GM18498 (cell line): ENCODE results near the gene SLIRP.
"Not testable (repeated sequence)": the region's sequence is repeated elsewhere in the genome, so short reads cannot be mapped to it uniquely, and the experiment has no call there.

Experiments used
- ATAC-seq: cut with Tn5 transposase; IDR thresholded peaks from one replicate; pipeline ENCODE4 v1.9.1; 2021; ENCODE audit warnings: mild to moderate bottlenecking, moderate library complexity; ENCODE audit not compliant: unreplicated experiment

The SLIRP gene

DNA sequence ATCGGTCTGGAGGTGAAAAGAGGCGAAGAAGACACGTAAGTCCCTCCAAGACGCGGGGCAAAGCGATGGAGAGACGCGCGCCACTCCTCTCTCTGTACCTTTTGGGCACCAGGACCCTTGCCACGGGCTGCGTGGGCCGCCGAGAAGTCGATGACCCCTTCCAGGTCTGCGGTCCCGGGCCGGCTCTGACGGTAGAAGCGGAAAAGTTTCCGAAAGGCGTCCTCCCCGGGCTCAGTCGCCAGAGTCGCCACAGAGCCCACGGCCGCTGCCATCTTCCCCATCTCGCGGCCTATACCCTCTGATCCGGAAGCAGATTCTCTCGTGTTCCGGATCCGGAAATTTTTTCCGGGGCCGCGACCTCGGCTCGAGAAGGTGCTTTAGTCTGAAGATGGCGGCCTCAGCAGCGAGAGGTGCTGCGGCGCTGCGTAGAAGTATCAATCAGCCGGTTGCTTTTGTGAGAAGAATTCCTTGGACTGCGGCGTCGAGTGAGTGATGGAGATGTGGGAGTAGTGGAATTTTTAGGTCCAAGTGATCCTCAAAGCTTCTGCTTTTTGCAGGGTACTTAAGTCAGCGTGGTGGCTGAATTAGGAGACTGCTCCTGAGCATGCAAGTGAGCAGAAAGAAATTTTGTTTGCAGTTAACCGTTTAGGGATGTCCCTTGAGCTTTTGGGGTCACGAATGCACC lies at the start of gene SLIRP, which contains the start of gene ALKBH1:
SLIRP (plus strand) TSS at position 380 of the 685 bp plus-strand sequence; CDS start at position 389, 9 bp downstream.
ALKBH1 (minus strand) TSS at position 300 of the 685 bp plus-strand sequence; CDS start at position 281, 19 bp downstream.
- peak; percentile 95 for ATAC-seq

DNA sequence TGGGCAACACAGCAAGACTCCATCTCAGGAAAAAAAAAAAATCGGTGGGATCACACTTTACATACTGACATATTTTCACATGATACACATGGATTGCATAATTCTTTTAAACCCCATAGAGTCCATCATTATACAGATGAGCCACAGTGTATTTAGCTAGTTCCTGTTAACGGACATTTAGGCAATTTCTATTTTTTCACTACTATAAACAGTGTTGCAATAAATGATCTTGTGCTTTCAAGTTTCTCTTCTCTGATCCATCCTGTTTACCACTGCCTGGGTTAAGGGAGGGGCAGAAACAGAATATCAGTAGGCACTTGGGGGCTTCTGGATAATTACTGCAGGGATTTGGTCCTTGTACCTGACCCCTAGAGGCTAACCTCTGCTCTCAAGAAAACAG lies 48.1 kb upstream of the SLIRP start:
- ATAC-seq, result no peak

DNA sequence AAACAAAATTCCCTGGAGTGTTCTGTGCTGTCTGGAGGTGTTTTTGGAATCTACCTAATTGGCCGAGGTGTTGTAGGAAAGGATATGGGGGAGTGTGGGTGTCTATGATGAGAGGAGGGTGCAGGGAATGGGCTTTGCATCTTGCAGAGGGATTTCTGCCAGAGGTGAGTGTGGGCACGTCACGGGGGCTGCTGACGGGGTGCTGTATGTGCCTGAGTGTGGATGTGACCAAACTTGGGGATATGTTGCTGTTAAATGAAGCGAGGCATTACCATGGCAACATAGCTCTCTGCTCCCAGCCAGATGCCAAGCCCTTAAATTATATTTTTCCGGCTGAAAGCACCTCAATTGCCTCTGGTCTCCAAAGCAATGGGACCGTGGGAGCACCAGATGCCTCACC lies 47.1 kb upstream of the SLIRP start:
- ATAC-seq, result no peak

DNA sequence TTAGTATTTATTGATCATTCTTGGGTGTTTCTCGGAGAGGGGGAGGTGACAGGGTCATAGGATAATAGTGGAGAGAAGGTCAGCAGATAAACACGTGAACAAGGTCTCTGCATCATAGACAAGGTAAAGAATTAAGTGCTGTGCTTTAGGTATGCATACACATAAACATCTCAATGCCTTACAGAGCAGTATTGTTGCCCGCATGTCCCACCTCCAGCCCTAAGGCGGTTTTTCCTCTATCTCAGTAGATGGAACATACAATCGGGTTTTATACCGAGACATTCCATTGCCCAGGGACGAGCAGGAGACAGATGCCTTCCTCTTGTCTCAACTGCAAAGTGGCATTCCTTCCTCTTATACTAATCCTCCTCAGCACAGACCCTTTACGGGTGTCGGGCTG lies 46.3 kb upstream of the SLIRP start:
- not testable (repeated sequence) for ATAC-seq

DNA sequence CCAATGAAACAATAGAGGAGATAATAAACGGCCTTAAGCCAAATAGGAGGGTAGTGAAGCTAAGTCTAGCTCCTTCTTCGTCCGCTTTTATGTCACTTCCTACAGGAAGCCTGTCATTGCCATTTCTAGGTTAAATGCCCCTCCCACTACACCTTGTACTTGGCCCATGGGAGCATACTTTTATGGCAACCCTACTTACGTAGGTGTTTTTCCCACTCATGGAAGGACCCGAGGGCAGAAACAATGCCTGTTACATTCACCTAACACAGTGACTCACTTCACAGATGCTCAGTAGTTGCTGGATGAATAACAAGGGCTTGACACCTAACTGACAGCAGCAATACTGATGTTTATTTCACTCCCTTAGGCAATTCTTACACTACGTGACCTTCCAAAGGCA lies 44.6 kb upstream of the SLIRP start:
- no peak for ATAC-seq

DNA sequence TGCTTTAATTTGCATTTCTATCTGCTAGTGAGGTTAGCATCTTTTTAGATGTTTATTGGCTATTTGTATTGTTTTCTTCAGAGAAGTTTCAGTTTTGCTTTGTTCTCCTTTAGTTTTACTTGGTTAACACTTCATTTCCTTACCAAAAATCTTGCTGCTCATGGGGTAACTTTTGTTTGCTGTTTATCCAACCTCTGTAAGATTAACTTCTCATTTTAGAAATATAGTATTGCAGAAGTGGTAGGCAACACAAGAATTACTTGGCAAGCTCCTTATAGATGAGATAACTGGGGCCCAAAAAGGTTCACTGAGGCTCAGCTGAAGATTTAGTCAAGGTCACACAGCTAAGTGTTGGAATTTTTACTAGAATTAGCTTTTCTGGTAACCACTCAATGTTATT lies 40.6 kb upstream of the SLIRP start:
- no peak for ATAC-seq

GRCh38 chr14:77673193-77673592 lies 34.7 kb upstream of the SLIRP start:
- no peak for ATAC-seq

- no peak for ATAC-seq
Measured at GRCh38 chr14:77674931-77675330, 33.0 kb upstream of the SLIRP start.

DNA sequence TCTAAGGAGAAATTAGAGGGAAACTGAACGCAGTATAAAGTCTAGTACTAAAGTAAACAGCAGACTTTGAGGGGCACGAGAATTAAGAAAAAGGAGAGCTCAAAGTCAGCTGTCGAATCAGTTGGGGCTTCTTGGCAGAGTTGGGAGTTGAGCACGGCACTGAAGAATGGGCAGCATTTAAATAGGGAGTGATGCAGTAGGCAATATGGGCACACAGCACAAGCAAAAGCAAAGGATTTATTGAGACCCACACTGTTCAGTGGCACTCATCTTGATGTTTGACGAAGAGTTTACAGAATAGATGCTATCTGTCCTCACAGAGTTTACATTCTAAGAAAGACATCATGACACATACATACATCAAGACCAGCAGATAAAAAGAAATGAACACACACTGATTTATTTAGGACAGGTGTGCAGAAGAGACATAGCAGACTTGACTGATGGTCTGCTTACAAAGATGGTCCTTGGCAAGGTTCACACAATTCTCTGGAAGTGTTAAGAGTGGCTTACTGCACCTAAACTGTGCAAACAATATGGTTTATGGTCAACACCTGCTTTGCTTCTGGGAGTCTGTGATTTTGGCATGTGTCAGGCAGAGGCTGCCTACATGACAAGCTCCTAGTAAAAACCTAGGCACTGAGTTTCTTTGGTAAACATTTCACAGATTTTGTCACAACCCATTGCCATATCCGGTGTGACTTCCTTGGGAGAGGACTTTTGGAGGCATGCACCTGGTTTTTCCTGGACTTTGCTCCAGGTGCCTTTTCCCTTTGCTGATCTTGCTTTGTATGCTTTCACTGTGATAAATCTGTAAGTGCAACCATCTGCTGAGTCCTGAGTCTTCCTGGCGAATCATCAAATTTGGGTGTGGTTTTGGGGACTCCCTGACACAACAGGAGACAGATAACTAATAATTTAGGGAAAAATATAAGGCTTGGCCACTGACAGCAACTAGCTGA lies 26.4 kb upstream of the SLIRP start:
- no peak for ATAC-seq

DNA sequence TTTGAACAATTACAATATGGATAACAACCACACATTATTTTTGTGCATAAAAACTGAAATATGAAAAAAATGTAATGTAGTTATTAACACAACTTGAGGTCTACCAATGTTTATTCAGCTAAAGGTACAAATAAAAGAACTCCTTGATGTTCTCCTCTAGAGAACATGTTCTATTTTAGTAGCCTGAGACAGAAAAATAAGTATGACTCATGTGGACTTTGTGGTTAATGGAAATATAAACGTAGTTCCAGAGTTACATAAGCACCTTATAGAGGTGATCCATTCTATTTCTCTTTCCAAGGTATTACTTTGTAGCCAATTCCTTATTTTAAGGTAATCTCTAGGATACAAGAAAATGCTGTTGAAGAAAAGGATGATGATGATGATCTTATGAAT lies 25.7 kb upstream of the SLIRP start:
- ATAC-seq, result no peak

DNA sequence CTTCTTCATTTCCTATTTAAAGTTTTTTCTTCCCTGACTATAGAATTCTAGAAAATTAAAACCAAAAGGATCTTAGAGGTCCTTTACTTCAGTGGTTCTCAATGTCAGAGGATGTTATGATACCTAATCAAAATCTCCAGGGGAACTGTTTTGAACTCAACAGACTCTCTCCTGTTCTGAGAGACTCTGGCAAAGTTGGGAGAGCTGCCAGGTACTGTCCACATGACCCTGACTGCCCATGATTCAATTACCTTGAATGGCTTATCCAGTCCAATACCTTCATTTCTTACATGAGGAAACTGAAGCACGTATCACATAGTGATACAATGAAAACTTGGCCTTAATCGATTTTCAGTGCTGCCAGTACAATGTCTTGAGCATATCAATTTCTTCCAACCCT lies 16.6 kb upstream of the SLIRP start:
- ATAC-seq, result no peak

- peak; percentile 35 for ATAC-seq
Measured at GRCh38 chr14:77707355-77707723, 564 bp upstream of the SLIRP start.

DNA sequence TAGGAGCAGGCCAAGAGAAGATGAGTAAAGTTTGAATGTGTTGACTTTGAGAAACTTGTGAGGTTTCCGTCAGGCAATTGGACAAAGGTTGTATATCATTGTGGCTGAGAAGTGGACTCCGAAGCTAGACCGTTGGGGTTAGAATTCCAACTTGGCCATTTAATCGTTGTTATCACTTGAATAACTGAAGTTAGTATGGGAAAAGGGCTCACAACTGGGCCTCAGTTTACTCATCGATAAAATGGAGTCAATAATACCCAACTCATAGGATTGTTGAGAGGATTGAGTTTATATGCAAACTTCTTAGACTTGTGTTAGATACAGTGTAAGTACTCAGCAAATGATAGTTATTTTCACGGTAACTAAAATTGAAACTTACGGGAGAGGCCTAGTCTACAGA lies 846 bp downstream of the SLIRP start:
- no peak for ATAC-seq

- no peak for ATAC-seq
Measured at GRCh38 chr14:77709412-77709811, 1.5 kb downstream of the SLIRP start.

DNA sequence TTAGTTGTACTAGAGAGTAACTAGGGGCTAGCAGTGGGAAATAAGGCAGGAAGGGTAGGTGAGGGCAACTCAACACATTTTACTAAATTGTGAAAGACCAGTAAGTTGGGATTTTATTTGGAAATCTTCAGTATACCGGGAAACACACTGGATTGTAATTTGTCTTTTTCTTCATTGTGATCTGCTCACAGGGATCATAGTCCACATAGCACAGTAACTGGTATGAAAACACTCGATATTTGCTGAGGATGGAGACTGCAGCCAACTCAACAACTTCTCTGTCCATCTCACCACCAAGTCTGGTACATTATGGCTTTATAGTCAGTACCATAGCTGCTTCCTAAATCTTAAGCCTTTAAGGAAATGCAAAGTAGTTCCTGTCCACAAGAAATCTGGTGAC lies 2.5 kb downstream of the SLIRP start:
- no peak for ATAC-seq

- ATAC-seq, result no peak
Measured at GRCh38 chr14:77714926-77715325, 7.0 kb downstream of the SLIRP start.

DNA sequence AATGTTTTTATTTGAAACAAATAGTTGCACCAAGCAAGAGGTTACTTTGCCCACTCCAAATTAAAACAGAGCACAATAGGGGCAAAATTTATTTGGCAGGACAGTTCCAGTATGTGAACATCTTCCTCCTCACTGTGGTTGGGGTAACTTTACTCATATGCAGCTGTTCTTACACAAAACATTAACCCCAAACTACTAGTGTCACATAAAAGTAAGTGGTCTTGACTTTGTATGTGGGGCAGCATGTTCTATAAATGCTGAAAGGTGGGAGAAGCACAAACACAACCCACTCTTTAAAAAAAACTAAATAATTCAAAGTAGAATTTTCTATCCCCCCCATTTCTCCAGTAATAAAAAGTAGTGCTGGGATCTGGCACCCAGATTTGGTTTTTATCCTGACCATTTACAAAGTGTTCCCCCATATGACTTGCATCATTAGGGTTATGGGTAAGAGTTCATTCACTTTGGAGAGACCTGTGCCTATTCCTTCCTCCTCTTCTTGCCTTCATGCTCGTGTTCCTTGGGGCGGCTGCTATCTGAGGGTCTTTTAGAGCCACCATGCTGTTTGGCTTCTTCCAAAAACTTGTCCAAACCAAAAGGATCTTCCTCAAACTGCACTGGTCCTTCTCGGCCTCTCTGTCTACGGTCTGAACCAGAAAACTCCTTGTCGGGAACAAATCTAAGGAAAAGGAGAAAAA lies 9.9 kb downstream of the SLIRP start:
- no peak for ATAC-seq

- no peak for ATAC-seq
Measured at GRCh38 chr14:77721437-77721836, 13.5 kb downstream of the SLIRP start.

DNA sequence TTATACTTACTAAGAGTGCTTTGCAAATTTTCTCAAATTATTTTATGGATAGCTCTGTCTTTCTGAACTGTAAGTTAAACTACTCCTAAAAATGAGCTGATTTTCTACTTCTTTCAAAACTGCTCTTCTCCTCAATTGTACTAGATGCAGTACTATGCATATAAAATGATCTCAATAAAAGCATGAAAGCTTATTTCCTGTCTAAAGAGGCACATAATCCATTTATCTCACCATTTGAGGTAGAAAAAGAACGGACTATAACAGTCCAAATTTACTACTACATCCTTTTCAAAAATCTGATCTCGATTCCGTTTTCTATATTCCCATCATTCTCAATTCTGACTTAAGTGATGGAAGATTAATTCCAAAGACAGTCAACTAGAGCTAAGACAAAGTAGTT lies 14.4 kb downstream of the SLIRP start:
- ATAC-seq, result no peak

DNA sequence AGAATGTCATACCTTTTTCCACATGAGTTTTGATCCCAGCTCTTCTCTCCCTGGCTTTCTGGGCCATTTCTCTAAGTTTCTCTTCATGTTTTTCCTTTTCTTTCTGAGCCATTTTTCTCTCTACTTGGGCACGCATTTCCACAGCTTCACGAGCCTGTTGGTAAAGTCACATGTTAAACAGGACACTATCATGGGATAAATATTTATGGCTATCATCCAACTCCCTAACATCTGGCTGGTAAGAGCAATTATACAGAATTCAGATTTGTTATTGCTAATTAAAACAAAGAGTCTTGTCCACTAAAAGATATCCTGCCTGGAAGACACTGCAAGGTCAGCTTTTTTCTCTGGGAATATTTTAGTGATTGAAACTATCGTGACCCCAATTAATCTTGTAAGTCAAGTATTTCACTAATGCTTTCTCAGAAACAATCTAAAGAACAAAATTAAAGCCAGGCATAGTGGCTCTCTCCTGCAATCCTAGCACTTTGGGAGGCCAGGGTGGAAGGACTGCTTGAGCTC lies 23.1 kb downstream of the SLIRP start:
- no peak for ATAC-seq

- no peak for ATAC-seq
Measured at GRCh38 chr14:77738559-77739250, 30.8 kb downstream of the SLIRP start.
